Lower leg skin (tissue), 4 donors: ENCODE measurements around the gene SF1. TPM values are rescaled to one million over a fixed set of nuclear protein-coding genes. Genes with fewer than 3 reads are reported as not detected.
A peak's percentile ranks its signal among the peaks of the same experiment; 100 is the strongest.

Experiments used
- DNase-seq, 2 donors: peaks; one replicate each; pipeline ENCODE4 v3.0.0-alpha.2; 2019; ENCODE audit warnings: low spot score in 2 of 2
- H3K4me3 ChIP-seq: fragments of 200-600 bp; sonication (generic); 2 replicates; pipeline ENCODE4 v1.5.1; 2017; ENCODE audit warnings: mild to moderate bottlenecking, low read depth; ENCODE audit not compliant: poor library complexity, severe bottlenecking
- POLR2A ChIP-seq, 2 donors: fragments of 450-650 bp; IDR thresholded peaks; one replicate each; pipeline ENCODE4 v1.6.1; 2016 to 2017; ENCODE audit warnings: antibody characterized with exemption in 2 of 2, mild to moderate bottlenecking in 1 of 2, moderate library complexity in 1 of 2
- WGBS, 2 donors: methylation state at CpG; one replicate each; pipeline ENCODE4 v1.1.5; 2018; 5-methylcytosine and 5-hydroxymethylcytosine counted together
- intact Hi-C: fragments of 100-400 bp; cut with DNase I; formaldehyde crosslinking; loops from one replicate; pipeline ENCODE4 v1.15.0; 2023; ENCODE audit warnings: low total_unique reads
- total RNA-seq, 4 donors: library from RNA; depleted of rRNA; stranded (reverse); fragments of >200 nt; gene quantifications; one replicate each; pipeline ENCODE4 v1.1.0, GENCODE V29; 2016
- TF ChIP-seq, protein P1 (sequence below), 3 donors: fragments of 450-650 bp; IDR thresholded peaks; one replicate each; pipeline ENCODE4 v1.5.1; 2016; ENCODE audit warnings: antibody characterized with exemption in 3 of 3, mild to moderate bottlenecking in 3 of 3, moderate library complexity in 2 of 3

SF1 gene
- total RNA-seq, 4 donors from 2014 or later: 130 to 327 (median 178) TPM

DNA sequence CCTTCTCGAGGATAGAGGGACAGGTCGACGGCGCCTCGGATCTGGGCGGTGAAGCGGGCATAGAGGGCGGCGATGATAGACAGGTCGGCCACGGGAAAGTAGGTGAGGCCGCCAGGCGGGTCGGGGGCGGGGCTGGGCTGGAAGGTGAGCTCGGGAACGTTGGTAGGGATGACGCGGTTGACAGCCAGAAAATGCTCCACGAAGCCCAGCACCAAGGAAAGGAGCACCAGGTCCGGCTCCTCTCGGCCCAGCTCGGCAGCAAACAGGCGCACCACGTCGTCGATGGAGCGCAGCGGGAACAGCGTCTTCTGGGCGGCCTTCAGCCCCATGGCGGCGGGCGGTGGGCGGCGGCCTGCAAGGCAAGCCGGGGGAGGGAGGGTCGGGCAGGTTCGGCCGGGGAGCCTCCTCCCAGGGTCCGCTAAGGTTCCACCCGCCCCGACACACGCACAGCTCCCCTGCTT is 31.5 kb upstream of the SF1 start:
- WGBS, 2 donors: 6% methylated on average over 30 to 41 of the region's 44 CpGs
- peak overlapping the region; percentile 60 for H3K4me3 ChIP-seq
- intact Hi-C loops: no loop called here
- no peak for TF ChIP-seq POLR2A (IDR thresholded peaks at IDR 0.05)
- TF ChIP-seq, protein P1, sequence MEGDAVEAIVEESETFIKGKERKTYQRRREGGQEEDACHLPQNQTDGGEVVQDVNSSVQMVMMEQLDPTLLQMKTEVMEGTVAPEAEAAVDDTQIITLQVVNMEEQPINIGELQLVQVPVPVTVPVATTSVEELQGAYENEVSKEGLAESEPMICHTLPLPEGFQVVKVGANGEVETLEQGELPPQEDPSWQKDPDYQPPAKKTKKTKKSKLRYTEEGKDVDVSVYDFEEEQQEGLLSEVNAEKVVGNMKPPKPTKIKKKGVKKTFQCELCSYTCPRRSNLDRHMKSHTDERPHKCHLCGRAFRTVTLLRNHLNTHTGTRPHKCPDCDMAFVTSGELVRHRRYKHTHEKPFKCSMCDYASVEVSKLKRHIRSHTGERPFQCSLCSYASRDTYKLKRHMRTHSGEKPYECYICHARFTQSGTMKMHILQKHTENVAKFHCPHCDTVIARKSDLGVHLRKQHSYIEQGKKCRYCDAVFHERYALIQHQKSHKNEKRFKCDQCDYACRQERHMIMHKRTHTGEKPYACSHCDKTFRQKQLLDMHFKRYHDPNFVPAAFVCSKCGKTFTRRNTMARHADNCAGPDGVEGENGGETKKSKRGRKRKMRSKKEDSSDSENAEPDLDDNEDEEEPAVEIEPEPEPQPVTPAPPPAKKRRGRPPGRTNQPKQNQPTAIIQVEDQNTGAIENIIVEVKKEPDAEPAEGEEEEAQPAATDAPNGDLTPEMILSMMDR (IDR thresholded peaks at IDR 0.05): no peak
- DNase-seq: no peak

- intact Hi-C loops: no loop called here
- 92 to 96% methylated on average over 9 of the region's 9 CpGs for WGBS, 2 donors
Observed at GRCh38 chr11:64805481-64805880, 27.1 kb upstream of the SF1 start.

DNA sequence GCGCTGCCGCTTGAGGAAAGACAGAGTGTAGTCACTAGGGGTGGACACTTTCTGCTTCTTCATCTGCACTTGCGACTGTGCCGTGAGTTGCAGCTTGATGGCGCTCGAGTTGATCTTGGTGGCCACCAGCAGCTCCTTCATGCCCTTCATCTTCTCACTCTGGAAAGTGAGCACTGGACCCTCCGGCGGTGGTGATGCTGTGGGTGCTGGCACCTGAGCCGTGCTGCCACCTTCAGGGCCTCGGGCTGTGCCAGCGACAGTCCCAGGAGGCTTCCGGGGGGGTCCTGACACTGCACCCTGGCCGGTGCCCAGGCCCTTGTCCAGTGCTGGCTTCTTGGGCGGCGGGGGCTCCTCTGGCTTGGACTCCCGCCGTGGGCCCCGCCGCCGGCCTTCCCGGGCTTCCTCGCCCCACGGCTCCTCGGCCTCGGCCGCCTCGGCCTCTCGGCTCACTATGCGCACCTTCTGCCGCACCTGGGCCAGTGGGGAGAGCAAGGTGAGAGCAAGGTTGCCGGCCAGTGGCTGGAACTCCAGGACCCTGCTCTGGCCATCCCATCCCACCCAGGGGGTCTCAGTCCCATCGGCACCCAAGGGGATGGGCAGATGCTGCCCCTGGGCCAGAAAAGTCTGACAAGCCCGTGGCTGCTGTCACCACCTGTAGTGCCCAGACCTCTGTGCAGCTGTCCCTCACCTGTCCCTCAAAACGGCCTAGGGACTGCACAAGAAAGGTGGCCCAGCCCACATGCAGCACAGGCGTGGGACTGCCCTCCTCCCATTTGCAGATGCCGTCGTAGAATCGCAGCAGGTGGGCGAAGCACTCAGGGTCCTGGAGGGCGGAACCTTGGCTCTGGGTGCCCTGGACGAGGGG is 26.2 kb upstream of the SF1 start:
- H3K4me3 ChIP-seq: no peak overlapping the region
- 91 to 93% methylated on average over 34 to 41 of the region's 41 CpGs for WGBS, 2 donors
- no peak for DNase-seq
- no peak for TF ChIP-seq POLR2A (IDR thresholded peaks at IDR 0.05)
- TF ChIP-seq, protein P1 (IDR thresholded peaks at IDR 0.05): no peak
- intact Hi-C loops: no loop called here

More at GRCh38 chr11:64805481-64805880, 27.1 kb upstream of the SF1 start:
- no peak for TF ChIP-seq POLR2A (IDR thresholded peaks at IDR 0.05)
- TF ChIP-seq, protein P1 (IDR thresholded peaks at IDR 0.05): no peak
- no peak overlapping the region for H3K4me3 ChIP-seq
- no peak for DNase-seq

DNA sequence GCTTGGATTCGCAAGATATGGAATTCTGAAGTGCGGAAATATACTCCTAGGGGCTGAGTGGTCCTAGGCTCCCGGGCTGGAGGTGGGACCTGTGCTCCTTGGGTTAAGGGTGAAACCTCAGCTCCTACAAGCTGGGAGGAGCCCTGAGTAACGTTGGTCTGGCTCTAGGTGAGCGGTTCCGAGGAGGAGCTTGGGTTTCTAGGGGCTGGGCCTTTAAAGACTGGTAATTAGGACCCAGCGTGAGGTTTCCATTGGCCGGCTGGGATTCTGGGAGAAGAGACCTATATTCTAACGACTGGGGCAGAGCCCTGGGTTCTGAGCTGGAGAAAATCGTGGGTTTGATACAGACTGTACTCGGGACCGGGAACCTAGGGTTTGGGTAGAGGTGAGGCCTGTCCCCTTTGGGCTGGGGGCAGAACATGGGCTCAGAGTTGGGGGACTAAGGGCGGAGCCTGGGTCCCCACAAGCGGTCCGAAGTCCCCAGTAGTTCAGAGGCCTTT is 25.6 kb upstream of the SF1 start:
- TF ChIP-seq, protein P1 (IDR thresholded peaks at IDR 0.05): no peak
- TF ChIP-seq POLR2A (IDR thresholded peaks at IDR 0.05): no peak
- intact Hi-C loops: no loop called here
- H3K4me3 ChIP-seq: peak overlapping the region; percentile 40
- 36 to 41% methylated on average over 15 of the region's 15 CpGs for WGBS, 2 donors
- DNase-seq: no peak

- DNase-seq: peak; percentile 87 to 98
- TF ChIP-seq POLR2A (IDR thresholded peaks at IDR 0.05): no peak
- TF ChIP-seq, protein P1 (IDR thresholded peaks at IDR 0.05): no peak
- WGBS, 2 donors: 0% methylated on average over 14 to 22 of the region's 58 CpGs
- peak within 1 kb of the TSS; percentile 40 for H3K4me3 ChIP-seq
- intact Hi-C loops: no loop called here
Observed at GRCh38 chr11:64803158-64803845, 25.0 kb upstream of the SF1 start, which contains the start of gene MAP4K2. MAP4K2 (minus strand) TSS chr11:64803214; CDS start chr11:64803149, 65 bp downstream.
